NCI-H526 treated with DMSO at 0.1 percent for 48 hours (cell line): ENCODE measurements around the gene C6orf62.
"Not testable (repeated sequence)": the region's sequence is repeated elsewhere in the genome, so short reads cannot be mapped to it uniquely, and the experiment has no call there.

Experiments used
- DNase-seq: peaks from one replicate; lab custom pipeline; 2025; lab: John Stamatoyannopoulos, UW

The C6orf62 gene

DNA sequence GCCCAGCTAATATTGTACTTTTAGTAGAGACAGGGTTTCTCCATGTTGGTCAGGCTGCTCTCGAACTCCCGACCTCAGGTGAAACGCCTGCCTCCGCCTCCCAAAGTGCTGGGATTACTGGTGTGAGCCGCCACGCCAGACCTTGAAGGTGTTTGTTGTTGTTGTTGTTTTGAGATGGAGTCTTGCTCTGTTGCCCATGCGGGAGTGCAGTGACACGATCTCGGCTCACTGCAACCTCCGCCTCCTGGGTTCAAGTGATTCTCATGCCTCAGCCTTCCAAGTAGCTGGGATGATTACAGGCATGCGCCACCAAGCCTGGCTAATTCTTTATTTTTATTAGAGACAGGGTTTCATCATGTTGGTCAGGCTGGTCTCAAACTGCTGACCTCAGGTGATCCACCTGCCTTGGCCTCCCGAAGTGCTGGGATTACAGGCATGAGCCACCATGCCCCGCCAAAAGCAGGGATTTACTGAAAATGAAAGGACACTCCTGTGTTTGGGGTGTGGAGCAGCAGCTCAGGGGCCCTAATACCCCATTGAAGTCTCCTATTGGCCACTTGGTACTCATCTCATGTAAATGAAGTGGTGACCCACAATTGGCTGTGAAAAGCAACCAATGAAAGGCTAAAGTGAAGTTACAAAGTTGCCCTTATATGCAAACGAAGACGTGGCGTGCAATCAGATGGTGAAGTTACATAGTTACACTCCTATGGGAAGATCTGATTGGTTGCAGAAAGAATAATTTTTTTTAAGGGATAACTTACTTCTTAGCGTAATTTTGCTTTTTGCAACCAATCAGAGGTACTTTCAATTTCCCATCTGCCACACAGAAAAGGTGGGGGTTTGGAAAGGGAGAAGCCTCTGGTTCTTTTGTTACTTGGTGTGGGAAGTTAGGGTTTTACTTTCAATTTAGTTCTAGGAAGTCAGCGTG lies 50.6 kb downstream of the C6orf62 start:
- DNase-seq: not testable (repeated sequence)

DNA sequence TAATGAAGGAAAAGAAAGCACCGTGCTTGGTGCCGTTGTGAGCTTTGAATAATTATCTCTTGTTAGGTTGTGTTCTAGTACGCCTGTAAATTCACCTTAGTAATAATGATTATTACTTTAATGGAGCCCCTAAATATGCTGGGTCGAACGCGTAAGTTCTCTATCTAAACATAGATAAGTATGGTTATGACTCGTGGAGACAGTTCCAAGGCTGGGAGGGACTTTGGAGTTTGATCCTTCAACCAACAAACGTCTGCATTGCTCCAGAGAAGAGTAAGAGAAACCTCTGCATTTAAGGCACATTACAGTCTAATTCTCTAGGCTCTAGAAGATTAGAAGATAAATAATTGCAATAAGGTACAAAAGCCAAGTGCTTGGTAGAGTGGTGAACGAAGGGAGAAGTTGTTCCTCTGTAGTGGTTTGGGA lies 51.6 kb downstream of the C6orf62 start:
- no peak for DNase-seq

DNA sequence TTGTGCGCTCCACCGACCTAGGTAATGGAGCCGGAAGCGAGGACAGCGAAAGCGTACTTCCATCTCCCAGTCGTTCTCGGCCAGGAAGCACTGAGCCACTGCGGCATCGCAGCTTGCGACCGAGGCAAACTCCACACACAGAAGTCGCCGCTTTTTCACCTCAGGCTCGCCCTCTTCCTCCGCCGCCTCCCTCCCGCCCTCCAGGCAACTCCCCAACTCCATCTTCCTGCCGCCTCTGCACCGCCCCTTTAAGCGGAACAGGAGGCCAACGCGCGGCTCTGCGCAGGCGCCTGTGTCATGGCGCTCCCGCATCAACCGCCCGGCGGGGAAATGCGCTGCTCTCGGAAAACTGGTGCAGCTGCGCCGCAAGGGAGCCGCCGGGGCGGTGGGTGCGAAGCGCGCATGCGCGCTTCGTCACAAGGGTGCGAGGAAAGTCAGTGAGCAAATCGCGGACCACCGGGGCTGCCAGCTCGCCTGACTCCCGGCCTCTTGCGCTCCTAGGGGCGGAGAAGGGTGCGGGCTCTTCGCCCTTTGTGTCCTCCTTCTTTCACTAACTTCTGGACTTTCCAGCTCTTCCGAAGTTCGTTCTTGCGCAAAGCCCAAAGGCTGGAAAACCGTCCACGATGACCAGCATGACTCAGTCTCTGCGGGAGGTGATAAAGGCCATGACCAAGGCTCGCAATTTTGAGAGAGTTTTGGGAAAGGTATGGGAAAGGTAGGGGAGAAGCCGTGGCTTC lies 52.1 kb downstream of the C6orf62 start, which contains the start of the genes ACOT13 and TDP2:
Gene ACOT13 (plus strand): TSS at position 437 of the 737 bp plus-strand sequence. CDS start 187 bp downstream, at position 624.
Gene TDP2 (minus strand): TSS at position 259 of the 737 bp plus-strand sequence. CDS start 37 bp downstream, at position 222.
- DNase-seq: peak; percentile 88

DNA sequence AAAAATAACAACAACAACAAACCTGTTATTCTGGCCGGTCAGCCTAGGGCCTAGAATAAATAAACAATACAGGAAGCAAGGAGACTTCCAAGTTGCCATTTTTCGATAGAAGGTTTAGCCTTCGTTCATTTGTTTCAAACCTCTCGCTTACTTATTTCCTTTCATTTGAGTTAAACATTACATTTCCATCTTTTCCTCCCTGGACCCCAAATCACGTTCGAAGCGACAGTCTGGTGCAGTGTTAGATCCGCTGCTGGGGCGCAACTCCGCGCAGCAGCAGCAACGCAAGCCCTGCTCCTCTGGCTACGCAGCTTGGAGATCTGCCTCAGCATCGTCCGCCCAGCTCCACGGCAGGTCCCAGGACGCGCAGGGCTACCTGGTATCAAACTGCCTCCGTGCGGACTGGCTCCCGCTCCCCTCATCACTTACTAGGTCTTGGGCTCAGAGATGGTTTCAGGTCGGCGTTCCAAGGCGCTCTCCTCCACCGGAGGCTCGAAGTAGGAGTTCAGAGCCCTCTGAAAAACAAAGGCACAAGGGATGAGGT lies 52.8 kb downstream of the C6orf62 start:
- peak; percentile 77 for DNase-seq

DNA sequence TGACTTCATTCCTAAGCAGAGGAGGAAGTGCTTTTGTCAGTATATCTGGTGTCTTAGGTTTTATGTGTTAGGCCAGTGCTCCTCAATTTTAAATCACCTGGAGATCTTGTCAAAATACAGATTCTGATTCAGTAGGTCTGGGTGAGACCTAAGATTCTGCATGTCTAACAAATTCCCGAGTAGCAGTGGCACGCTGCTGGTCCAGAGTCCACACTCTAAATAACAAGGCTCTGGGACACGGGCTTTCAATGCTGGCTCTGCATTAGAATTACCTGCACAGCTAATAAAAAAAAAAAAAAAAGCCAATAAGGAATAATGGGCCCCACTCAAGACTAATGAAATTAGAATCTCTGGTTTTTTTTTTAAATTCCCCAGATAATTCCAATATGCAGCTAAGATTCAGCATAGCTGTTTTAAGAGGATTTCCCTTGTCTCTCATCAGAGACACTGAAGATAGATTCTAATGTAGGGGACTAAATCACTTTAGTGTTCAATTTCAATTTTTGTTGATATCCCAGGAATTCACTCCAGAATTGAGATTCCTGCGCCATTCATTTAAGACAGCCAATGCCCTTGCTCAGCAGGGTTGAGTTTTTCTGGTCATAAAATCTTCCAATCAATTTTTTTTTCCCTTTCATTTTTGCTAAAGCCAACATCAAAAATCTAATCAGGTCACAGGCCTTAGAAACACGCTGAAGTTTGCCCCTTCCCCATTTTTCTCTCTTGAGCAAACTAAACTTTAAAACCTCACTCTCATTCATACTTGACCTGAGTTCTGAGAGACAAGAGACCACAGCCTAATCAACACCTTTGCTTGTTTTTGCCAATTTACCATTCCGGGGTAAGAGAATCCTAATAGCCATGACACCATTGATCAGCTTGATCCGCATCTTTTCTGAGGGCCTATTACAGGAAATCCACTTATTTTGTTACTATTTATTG lies 54.6 kb downstream of the C6orf62 start:
- no peak for DNase-seq

DNA sequence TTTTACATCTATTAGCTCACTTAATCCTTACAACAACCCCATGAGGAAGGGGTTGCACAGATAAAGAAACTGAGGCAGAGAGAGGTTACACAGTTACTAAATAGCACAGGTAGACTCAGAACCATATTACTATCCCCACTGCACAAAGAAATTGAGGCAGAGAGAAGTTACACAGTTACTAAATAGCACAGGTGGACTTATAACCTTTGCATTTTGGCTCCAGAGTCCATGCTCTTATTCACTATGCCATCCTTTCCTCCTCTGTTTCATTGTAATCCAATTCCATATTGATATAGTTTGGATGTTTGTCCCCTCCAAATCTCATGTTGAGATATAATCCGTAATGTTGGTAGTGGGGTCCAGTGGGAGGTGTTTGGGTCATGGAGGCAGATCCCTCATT lies 55.8 kb downstream of the C6orf62 start:
- no peak for DNase-seq

DNA sequence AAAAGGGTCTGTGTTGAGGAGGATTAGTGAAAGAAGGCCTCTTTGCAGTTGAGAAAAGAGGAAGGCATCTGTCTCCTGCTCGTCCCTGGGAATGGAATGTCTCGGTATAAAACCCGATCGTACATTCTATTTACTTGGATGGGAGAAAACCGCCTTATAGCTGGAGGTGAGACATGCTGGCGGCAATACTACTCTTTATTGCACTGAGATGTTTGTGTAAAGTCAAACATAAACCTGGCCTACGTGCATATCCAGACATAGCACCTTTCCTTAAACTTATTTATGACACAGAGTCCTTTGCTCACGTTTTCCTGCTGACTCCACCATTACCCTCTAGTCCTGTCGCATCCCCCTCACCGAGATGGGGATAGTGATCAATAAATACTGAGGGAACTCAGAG lies 56.7 kb downstream of the C6orf62 start:
- DNase-seq: no peak

DNA sequence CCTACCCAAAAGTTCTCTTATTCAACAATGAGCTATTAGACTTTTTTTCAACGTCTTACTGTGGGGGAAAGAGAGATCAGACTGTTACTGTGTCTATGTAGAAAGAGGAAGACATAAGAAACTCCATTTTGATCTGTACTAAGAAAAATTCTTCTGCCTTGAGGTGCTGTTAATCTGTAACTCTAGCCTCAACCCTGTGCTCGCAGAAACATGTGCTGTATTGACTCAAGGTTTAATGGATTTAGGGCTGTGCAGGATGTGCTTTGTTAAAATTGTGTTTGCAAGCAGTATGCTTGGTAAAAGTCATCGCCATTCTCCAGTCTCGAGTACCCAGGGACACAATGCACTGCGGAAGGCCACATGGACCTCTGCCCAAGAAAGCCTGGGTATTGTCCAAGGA lies 57.2 kb downstream of the C6orf62 start:
- not testable (repeated sequence) for DNase-seq

DNA sequence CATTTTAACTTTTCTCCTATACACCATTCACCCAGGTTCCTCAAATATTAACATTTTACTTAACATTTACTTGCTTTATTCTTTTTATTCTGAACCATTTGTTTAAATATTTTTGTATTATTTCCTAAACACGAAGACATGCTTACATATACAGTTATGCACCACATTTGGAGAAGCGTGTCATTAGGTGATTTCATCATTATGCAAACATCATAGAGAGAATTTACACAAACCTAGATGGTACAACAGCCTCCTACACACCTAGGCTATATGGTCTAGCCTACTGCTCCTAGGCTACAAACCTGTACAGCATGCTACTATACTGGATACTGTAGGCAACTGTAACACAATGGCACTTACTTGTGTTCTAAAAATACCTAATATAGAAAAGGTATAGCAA lies 58.8 kb downstream of the C6orf62 start:
- DNase-seq: no peak

DNA sequence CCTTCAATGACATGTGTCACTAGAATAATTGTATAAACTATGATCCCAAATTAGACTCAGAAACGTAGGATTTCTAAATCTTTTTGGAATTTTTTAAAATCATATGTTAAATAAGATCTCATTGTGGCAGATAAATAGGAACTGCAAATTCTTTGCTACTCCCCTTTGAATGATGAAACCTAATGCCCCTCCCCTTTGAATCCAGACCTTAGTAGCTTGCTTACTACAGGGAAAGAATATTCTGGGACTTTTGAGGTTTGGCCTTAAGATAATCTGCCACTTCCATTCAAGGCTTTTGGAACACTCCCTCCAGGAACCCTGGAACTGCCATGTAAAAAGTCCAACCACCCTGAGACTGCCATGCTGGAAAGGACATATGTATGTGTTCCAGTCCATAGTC lies 59.4 kb downstream of the C6orf62 start:
- no peak for DNase-seq

DNA sequence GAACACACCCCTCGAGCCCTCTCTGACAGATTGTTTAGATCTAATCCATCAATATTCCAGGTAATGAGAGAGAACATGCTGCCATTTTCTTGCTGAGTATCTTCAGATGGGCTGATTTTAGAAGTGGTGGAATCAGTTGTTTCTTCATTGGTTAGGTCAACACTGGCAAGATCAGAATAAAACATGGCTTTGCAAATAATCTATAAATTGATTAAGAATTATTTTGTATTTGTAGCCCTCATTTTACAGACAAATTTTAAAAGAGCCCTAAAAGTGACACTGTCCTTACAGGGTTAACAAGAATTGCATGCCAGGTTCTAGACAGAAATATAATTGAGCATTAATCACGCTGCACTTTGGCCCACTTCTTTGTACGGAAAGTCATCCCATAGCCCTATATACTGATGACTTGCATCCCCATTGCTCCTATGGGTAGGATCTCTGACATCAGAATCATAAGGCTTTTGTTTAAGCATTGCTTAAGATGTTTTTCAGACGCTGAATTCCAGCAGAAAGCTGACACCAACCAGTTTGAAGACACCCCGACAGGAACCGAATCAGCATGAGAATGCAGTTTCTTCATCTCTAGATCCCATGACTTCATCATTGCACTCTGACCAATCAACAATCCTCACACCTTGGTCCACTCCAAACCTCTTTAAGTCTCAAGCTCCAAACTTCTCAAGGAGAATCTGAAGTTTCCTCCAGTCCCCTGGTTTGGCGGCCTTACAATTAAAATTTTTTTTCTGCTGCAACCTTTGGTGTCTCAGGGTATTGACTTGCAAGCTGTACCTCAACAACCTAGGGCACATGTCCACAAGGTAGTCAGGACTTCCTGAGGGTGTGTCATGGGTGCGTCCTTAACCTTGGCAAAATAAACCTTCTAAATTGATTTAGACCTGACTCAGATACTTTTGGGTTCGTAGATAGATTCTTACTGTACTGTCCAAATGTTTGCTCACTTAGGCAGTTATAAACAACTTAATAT lies 60.1 kb downstream of the C6orf62 start:
- DNase-seq: no peak

DNA sequence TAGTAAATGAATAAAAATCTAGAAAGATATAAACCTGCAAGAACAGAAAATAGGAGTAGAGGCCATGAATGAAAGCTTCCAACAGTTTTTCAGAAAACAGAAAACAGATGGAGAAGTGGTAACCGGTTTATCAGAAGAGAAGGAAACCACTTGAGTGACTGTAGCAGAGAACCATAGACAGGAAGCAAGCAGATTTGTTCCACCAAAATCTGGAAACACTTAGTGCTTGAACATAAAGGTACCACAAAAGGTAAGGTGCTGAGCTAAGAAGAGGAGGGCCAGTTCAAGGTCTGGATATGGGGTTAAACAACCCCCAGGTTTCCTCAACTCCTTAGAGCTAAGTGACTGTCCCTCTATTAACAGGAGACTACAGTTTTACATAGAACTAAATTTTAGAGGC lies 63.7 kb downstream of the C6orf62 start:
- DNase-seq: no peak
